K562 (cell line): ENCODE data around the gene LMO2. TPM values are rescaled to one million over a fixed set of nuclear protein-coding genes. Genes with fewer than 3 reads are reported as not detected.

Experiments
- BRCA1 ChIP-seq, 2 experiments: fragments of 450-650 bp in 1 of 2; sonication (generic) in 1 of 2; formaldehyde crosslinking in 1 of 2; IDR thresholded peaks; 2 replicates each; pipeline versions ENCODE4 v1.5.0 to v1.6.1; 2017 to 2020; ENCODE audit warnings: mild to moderate bottlenecking in 1 of 2, missing genetic modification reagents in 1 of 2
- E4F1 ChIP-seq: fragments of 250-450 bp; sonication (Bioruptor Pico); IDR thresholded peaks from 2 replicates; pipeline ENCODE4 v1.5.0; 2021; ENCODE audit warnings: mild to moderate bottlenecking, borderline replicate concordance
- FOSL1 ChIP-seq: fragments of 200-800 bp; sonication (Bioruptor generic); conservative IDR thresholded peaks from 2 replicates; pipeline ENCODE4 v1.6.1; 2016; ENCODE audit warnings: missing genetic modification characterization, missing compliant biosample characterization
- FOXK2 ChIP-seq, 2 experiments: fragments of 450-650 bp; IDR thresholded peaks in 1 of 2; conservative IDR thresholded peaks in 1 of 2; 2 replicates each; pipeline ENCODE4 v1.6.1; 2016; ENCODE audit warnings: low read depth in 2 of 2, mild to moderate bottlenecking in 1 of 2
- FOXP1 ChIP-seq: sonication (generic); formaldehyde crosslinking; IDR thresholded peaks from 2 replicates; pipeline ENCODE4 v1.8.0; 2022; ENCODE audit warnings: mild to moderate bottlenecking, missing genetic modification reagents
- GTF2E2 ChIP-seq: fragments of 200-800 bp; sonication (Bioruptor generic); IDR thresholded peaks from 2 replicates; pipeline ENCODE4 v1.6.1; 2016; ENCODE audit warnings: missing genetic modification characterization, missing compliant biosample characterization
- HEY1 ChIP-seq: fragments of 250-450 bp; sonication (Bioruptor Pico); IDR thresholded peaks from 2 replicates; pipeline ENCODE4 v1.5.0; 2020; ENCODE audit warnings: mild to moderate bottlenecking, moderate library complexity, borderline replicate concordance
- HOXB6 ChIP-seq: fragments of 250-450 bp; sonication (Bioruptor Pico); IDR thresholded peaks from 2 replicates; pipeline ENCODE4 v1.5.1; 2022; ENCODE audit warnings: mild to moderate bottlenecking, borderline replicate concordance
- PHF21A ChIP-seq: fragments of 450-650 bp; IDR thresholded peaks from 2 replicates; pipeline ENCODE4 v1.6.1; 2017; ENCODE audit warnings: low read depth, borderline replicate concordance
- POLR2A ChIP-seq: fragments of 450-650 bp; conservative IDR thresholded peaks from 2 replicates; pipeline ENCODE4 v1.6.1; 2016
- RAD21 ChIP-seq, 2 experiments: fragments of 250-450 bp in 1 of 2; fragments of 450-650 bp in 1 of 2; sonication (Bioruptor Pico) in 1 of 2; formaldehyde crosslinking in 1 of 2; IDR thresholded peaks in 1 of 2; conservative IDR thresholded peaks in 1 of 2; 2 replicates each; pipeline versions ENCODE4 v1.4.0 to v1.8.0; 2020 to 2022; ENCODE audit warnings: mild to moderate bottlenecking in 2 of 2, moderate library complexity in 1 of 2
- SMC3 ChIP-seq: conservative IDR thresholded peaks from 2 replicates; pipeline ENCODE4 v1.6.1; 2011; ENCODE audit warnings: low read depth, low read length, improper control_type of control experiment; ENCODE audit not compliant: insufficient read depth
- SP2 ChIP-seq: IDR thresholded peaks from 2 replicates; pipeline ENCODE4 v1.6.1; 2011; ENCODE audit warnings: mild to moderate bottlenecking, low read depth, low read length, moderate library complexity; ENCODE audit not compliant: poor library complexity, severe bottlenecking; ENCODE audit errors: extremely low read depth
- SRF ChIP-seq, 2 experiments: fragments of 250-450, 450-650 bp in 1 of 2; sonication (Bioruptor Pico) in 1 of 2; sonication (generic) in 1 of 2; formaldehyde crosslinking; IDR thresholded peaks; 2 replicates each; pipeline versions ENCODE4 v1.5.0 to v1.5.1; 2020 to 2022; ENCODE audit warnings: mild to moderate bottlenecking in 1 of 2, missing genetic modification reagents in 1 of 2
- ZNF133 ChIP-seq: fragments of 250-450 bp; sonication (Bioruptor Pico); IDR thresholded peaks from 2 replicates; pipeline ENCODE4 v1.4.0; 2020; ENCODE audit warnings: mild to moderate bottlenecking
- ZNF41 ChIP-seq: fragments of 250-450 bp; sonication (Bioruptor Pico); conservative IDR thresholded peaks from 2 replicates; pipeline ENCODE4 v1.4.0; 2020; ENCODE audit warnings: mild to moderate bottlenecking
- ZNF76 ChIP-seq: fragments of 250-450 bp; sonication (Bioruptor Pico); IDR thresholded peaks from 2 replicates; pipeline ENCODE4 v1.4.0; 2020; ENCODE audit warnings: mild to moderate bottlenecking, moderate library complexity, borderline replicate concordance
- polyA plus RNA-seq, 8 experiments: library from polyadenylated mRNA; depleted of rRNA in 4 of 8; stranded (reverse) in 5 of 8; unstranded in 3 of 8; fragments of >200 nt; fragmentation: Nextera tagmentation in 2 of 8; fragmentation: Illumina TruSeq in 1 of 8; extraction: Ambion mirVana in 2 of 8; extraction: Trizol in 1 of 8; gene quantifications; 2 replicates each; pipeline versions ENCODE4 v1.2.1 to v1.2.3, GENCODE V29; 2011 to 2014; ENCODE audit warnings: inconsistent platforms in 1 of 8, missing spikeins in 1 of 8
- total RNA-seq, 7 experiments: library from RNA; depleted of rRNA in 6 of 7; stranded (reverse); fragments of >200 nt in 6 of 7; fragmentation: Illumina TruSeq in 2 of 7; extraction: Trizol in 2 of 7; gene quantifications; 2 replicates each; pipeline versions ENCODE4 v1.2.1 to v1.2.3, GENCODE V29; 2011 to 2021; ENCODE audit warnings: low replicate concordance in 1 of 7
- TF ChIP-seq, protein P1 (sequence below): fragments of 450-650 bp; IDR thresholded peaks from 2 replicates; pipeline ENCODE4 v1.6.1; 2016
- TF ChIP-seq, protein P2 (sequence below): sonication (generic); formaldehyde crosslinking; IDR thresholded peaks from 2 replicates; pipeline ENCODE4 v1.8.0; 2023; ENCODE audit warnings: mild to moderate bottlenecking, missing genetic modification reagents
- TF ChIP-seq, protein P3 (sequence below): fragments of 250-450 bp; sonication (Bioruptor Pico); IDR thresholded peaks from 2 replicates; pipeline ENCODE4 v1.4.0; 2020; ENCODE audit warnings: mild to moderate bottlenecking, moderate library complexity, borderline replicate concordance

The LMO2 gene
- total and polyA plus RNA-seq, 9 of the 15 experiments (the other 6 are each of a cell fraction or from before 2014, with no cell fraction given): 6.9 to 126 (median 91.5) TPM

GRCh38 chr11:33835143-33835878, 56.6 kb downstream of the LMO2 start (continued):
- TF ChIP-seq HOXB6 (CRISPR knock-in tag) (no peak), E4F1 (CRISPR knock-in tag) (no peak), POLR2A (no peak), PHF21A (no peak), HEY1 (CRISPR knock-in tag) (no peak), ZNF133 (no peak), GTF2E2 (tag) (no peak), BRCA1 (IDR thresholded peaks at IDR 0.05) (no peak), BRCA1 (CRISPR knock-in tag; IDR thresholded peaks at IDR 0.05) (no peak), ZNF76 (CRISPR knock-in tag) (no peak), ZNF41 (CRISPR knock-in tag) (no peak), FOXK2 (conservative IDR thresholded peaks at IDR 0.05 in 1 of 2, IDR thresholded peaks at IDR 0.05 in 1 of 2; ENCODE audit: low read depth in 2 of 2) (peak; percentile 56 to 64; a peak in 2 of 4 replicates), FOSL1 (tag) (peak; percentile 22; the same call in 1 of the 2 replicates), SP2 (no peak), FOXP1 (CRISPR knock-in tag) (no peak), RAD21 (CRISPR knock-in tag; conservative IDR thresholded peaks at IDR 0.05 in 1 of 2, IDR thresholded peaks at IDR 0.05 in 1 of 2) (peak; percentile 68 to 88), SMC3 (peak; percentile 26; the same call in 1 of the 2 replicates), SRF (CRISPR knock-in tag; IDR thresholded peaks at IDR 0.05) (no peak)
- TF ChIP-seq, protein P1, sequence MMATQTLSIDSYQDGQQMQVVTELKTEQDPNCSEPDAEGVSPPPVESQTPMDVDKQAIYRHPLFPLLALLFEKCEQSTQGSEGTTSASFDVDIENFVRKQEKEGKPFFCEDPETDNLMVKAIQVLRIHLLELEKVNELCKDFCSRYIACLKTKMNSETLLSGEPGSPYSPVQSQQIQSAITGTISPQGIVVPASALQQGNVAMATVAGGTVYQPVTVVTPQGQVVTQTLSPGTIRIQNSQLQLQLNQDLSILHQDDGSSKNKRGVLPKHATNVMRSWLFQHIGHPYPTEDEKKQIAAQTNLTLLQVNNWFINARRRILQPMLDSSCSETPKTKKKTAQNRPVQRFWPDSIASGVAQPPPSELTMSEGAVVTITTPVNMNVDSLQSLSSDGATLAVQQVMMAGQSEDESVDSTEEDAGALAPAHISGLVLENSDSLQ: peak; percentile 55
- TF ChIP-seq, protein P2, sequence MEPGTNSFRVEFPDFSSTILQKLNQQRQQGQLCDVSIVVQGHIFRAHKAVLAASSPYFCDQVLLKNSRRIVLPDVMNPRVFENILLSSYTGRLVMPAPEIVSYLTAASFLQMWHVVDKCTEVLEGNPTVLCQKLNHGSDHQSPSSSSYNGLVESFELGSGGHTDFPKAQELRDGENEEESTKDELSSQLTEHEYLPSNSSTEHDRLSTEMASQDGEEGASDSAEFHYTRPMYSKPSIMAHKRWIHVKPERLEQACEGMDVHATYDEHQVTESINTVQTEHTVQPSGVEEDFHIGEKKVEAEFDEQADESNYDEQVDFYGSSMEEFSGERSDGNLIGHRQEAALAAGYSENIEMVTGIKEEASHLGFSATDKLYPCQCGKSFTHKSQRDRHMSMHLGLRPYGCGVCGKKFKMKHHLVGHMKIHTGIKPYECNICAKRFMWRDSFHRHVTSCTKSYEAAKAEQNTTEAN (CRISPR knock-in tag): no peak
- TF ChIP-seq, protein P3, sequence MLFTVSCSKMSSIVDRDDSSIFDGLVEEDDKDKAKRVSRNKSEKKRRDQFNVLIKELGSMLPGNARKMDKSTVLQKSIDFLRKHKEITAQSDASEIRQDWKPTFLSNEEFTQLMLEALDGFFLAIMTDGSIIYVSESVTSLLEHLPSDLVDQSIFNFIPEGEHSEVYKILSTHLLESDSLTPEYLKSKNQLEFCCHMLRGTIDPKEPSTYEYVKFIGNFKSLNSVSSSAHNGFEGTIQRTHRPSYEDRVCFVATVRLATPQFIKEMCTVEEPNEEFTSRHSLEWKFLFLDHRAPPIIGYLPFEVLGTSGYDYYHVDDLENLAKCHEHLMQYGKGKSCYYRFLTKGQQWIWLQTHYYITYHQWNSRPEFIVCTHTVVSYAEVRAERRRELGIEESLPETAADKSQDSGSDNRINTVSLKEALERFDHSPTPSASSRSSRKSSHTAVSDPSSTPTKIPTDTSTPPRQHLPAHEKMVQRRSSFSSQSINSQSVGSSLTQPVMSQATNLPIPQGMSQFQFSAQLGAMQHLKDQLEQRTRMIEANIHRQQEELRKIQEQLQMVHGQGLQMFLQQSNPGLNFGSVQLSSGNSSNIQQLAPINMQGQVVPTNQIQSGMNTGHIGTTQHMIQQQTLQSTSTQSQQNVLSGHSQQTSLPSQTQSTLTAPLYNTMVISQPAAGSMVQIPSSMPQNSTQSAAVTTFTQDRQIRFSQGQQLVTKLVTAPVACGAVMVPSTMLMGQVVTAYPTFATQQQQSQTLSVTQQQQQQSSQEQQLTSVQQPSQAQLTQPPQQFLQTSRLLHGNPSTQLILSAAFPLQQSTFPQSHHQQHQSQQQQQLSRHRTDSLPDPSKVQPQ (CRISPR knock-in tag): no peak
